Left lobe of liver (tissue), 2 donors: ENCODE measurements around the gene ARHGAP12. TPM values are rescaled to one million over a fixed set of nuclear protein-coding genes. Genes with fewer than 3 reads are reported as not detected.

Experiments
- ATAC-seq: fragments of 200-7000 bp; cut with Tn5 transposase; one replicate; pipeline ENCODE4 v1.9.1; 2020; ENCODE audit warnings: mild to moderate bottlenecking, moderate library complexity
- DNase-seq: peaks from one replicate; pipeline ENCODE4 v3.0.0-alpha.2; 2020; ENCODE audit warnings: low spot score
- total RNA-seq: library from RNA; stranded (reverse); gene quantifications from one replicate; pipeline ENCODE4 v1.2.1, GENCODE V29; 2021
- donor health status: DM: no; HTN: no; CAD: no; lungs with moderate emphysema.
- donor health status: DM: no; HTN: yes; CAD: no.

ARHGAP12 gene
- total RNA-seq, 1 donor from 2014 or later, result 11.3 TPM

- DNase-seq (no peak), ATAC-seq (no peak)
These were observed 45.2 kb downstream of the ARHGAP12 start for GRCh38 chr10:31883397-31883796.

DNA sequence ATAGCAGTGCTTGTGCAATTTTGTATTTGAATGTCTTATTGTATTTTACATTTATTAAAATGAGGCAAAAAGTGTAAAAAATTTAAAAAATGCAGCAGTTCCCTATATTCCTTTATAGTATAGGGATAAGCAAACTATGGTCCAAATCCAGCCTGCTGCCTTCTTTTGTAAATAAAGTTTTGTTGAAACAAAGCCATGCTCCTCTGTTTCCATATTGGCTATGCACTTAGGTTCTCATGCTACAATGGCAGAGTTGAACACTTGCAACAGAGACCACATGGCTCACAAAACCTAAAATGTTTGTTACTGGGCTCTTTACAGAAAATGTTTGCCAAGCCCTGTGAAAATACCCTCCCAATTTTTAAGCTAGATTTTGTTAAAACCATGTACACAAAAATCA is 50.1 kb downstream of the ARHGAP12 start:
- no peak for DNase-seq
- ATAC-seq, result no peak

- no peak for DNase-seq
- no peak for ATAC-seq
These were observed 51.8 kb downstream of the ARHGAP12 start for GRCh38 chr10:31876652-31877352.

DNA sequence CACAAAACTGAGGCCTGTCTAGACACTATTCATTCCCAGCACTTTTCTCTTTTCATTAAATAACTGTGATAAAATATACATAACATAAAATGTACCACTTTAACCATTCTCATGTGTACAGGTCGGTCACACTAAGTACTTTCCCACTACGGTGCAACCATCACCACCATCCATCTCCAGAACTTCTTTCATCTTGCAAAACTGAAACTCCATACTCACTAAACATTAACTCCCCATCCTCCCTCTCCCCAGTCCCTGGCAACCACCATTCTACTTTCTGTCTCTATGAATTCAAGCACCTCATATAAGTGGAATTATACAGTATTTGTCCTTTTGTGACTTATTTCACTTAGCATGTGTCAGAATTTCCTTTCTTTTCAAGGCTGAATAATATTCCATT is 53.0 kb downstream of the ARHGAP12 start:
- DNase-seq (no peak), ATAC-seq (no peak)

DNA sequence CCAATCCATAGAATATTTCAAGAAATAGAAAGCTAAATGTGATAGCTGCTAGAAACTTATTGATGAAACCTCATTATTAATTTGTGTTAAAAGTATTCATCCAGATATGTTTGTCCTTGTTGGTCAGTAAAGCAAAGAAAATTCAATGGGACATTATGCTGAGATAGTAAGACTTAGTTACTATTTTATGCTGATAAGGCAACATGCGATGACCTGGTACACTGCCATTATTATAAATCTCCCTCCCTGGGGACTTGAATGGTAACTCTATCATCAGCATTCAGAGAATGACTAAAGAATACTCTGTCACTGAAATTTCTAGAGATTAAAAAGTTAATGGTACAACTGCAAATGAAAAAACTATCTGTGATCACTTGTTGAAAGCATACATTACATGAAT is 54.9 kb downstream of the ARHGAP12 start:
- ATAC-seq (no peak), DNase-seq (no peak)

GRCh38 chr10:31871266-31872065 is 57.2 kb downstream of the ARHGAP12 start:
- DNase-seq, result no peak
- ATAC-seq, result no peak

GRCh38 chr10:31867646-31868045 is 61.0 kb downstream of the ARHGAP12 start:
- no peak for ATAC-seq

GRCh38 chr10:31866118-31866670 is 62.4 kb downstream of the ARHGAP12 start:
- DNase-seq (no peak), ATAC-seq (no peak)

More at GRCh38 chr10:31867646-31868045, 61.0 kb downstream of the ARHGAP12 start:
- no peak for DNase-seq

DNA sequence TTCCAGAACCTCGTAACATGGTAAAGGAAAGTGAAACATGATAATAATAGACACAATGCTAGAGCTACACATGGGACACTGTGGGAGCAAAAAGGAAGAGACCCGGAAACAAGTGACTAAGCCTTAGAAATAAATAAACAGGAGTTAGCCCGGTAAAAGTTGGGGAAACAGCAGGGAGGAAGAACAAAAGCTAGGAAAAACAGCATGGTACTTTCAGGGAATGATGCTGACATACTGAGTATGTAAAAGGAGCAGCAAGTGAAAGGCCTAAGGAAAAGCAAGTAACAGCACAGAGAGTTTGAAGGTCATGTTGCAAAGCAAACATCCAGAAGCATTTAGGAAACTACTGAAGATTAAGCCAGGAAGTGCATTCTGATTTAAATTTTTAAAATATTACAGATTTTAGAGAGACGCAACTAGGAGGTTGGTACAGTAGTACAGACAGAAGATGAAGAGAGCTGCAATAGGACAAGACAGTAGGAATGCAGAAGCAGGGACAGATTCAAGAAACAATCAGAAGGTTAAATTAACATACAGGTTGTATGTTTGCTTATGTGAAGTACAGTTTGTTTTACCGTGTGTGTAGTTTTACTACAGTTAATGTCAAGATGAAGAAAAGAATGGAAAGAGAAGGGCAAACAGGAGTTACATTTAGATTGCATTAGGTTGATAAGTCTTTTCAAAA is 63.7 kb downstream of the ARHGAP12 start:
- ATAC-seq (peak; percentile 52), DNase-seq (no peak)

DNA sequence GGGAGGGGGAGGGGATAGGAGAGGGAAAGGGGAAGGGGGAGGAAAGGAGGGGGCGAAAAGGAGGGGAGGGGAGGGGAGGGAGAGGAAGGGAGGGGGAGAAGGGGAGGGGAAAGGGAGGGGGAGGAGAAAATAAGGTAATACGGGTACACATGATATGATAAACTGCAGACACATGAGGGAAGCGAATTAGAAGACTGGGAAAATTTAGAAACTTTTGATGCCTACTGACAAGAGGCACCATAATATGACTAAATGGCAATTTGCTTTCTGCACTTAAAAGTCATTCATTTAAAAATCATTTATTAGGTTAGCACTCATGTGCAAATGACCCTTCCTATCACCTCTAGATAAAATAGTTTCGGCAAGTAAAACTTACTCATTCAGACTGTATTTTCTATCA is 73.6 kb downstream of the ARHGAP12 start:
- ATAC-seq, result no peak
- no peak for DNase-seq

DNA sequence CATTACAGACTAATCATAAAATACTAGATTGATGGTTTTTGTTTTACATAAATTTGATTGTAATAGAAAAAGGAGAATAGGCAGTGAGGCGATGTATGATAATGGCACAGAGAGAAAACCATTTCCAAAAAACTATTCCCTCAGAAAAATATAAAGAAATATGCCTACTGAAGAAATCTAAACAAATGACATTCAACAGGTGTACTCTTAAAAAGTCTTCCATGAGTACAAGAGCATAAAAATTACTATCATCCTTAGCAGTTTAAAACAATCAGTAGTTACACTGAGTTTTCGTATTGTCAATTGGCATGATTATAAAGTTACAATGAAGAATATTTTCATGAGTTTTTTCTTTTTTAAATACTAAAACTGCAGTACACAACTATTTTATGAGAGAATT is 75.0 kb downstream of the ARHGAP12 start:
- no peak for ATAC-seq
- DNase-seq, result no peak

DNA sequence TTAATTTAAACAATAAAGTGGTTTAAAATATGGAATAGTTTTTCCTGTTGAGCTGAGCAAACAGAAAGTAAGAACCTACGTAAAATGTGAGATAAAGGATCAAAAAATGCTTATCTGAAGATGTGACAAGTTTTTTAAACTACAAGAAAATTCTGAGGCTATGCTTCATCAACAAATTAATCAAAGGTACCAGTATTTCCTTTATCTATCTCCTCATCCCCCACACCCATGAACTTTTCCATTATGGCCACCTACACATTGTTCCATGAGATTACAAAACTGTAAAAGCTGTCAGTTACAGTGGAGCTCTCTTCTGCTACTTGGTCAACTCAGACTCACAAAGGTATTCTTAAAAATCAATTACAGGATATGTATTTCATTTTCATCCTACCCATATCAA is 77.4 kb downstream of the ARHGAP12 start:
- DNase-seq (no peak), ATAC-seq (no peak)

GRCh38 chr10:31847515-31847914 is 81.1 kb downstream of the ARHGAP12 start:
- no peak for ATAC-seq
- no peak for DNase-seq

DNA sequence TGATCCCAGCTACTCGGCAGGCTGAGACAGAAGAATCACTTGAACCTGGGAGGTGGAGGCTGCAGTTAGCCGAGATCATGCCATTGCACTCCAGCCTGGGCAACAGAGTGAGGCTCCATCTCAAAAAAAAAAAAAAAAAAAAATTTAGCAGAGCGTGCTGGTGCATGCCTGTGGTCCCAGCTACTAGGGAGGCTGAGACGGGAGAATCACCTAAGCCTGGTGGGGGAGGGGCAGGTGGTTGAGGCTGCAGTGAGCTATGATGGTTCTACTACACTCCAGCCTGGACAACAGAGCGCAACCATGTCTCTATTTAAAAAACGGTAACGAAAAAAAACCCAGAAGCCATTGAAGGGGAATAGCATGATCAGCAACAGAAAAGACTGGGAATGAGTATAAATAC is 89.9 kb downstream of the ARHGAP12 start:
- no peak for ATAC-seq
- no peak for DNase-seq

DNA sequence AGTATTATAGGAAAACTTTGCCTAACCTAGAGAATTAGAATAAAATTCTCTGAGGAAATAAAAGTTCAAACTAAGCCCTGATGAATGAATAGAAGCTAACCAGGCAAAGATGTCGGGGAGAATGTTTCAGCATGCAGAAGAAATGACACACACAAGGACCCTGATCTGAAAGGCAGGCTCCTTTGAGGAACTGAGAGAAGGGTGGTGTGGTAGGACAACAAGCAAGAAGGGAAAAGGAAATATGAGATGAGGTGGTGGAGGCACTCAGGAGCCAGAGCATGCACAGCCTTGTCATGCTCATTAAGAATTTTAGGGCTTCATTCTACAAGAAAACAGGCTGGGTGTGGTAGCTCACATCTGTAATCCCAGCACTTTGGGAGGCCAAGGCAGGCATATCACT is 90.6 kb downstream of the ARHGAP12 start:
- no peak for DNase-seq
- no peak for ATAC-seq

DNA sequence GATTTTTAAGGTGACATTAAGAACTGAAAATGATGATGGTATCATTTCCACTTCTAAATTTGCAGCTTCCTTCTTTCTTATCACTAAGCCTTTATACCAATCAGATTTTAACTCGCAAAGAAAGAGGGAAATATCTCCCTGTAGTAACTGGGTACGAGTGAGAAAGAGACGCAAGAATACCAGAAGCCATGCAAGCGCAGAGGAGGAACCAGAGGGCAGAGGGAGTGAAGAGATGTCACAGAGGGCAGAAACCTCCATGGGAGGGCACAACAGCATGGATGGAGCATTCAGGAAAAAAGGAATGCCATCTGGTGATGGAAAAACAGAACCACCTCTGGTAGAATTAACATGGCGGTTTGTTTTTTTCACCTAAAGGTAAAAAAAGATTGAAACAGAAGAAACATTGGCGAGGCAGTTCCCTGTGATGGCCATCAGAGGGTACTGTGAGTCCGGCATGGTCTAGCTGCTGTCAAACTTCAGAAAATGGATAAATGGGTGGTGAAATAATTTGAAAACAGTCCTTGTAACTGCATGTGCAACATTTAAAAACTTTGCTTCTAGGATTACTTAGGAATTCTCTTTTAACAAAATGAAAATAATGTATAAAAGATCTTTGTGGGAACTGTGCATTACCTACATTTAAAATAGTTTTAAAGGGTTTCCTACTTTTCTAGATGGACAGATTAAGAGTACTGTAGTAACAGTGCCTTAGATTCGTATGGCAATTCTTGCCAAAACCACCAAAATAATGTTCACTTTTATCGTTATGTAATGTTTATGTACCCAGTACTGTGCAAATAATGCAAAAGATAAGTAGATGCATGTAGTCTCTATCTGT is 91.8 kb downstream of the ARHGAP12 start:
- DNase-seq, result no peak

DNA sequence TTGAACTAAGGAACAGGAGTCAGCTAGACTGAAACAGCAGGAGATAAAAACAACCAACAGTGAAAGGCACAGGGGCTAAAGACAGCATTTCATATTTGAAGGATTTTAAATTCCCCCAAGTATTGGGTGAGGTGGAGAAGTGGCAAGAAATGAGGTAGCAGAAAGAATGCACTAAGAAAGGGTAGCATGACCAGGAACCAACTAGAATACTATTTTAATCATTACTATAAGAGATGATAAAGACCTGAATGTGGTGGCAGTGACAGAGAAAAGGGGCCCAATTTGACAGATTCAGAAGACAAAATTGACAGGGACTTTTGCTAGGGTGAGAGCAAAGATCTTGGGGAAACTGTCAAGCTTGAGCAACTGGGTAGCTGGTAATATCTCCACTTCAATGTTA is 94.9 kb downstream of the ARHGAP12 start:
- no peak for DNase-seq
- no peak for ATAC-seq

More for the DNA sequence above, 91.8 kb downstream of the ARHGAP12 start:
- peak; percentile 84 for ATAC-seq

- ATAC-seq, result no peak
- no peak for DNase-seq
These were observed 96.4 kb downstream of the ARHGAP12 start for GRCh38 chr10:31832261-31832660.

- ATAC-seq, result no peak
These were observed 97.7 kb downstream of the ARHGAP12 start for GRCh38 chr10:31830887-31831286.

GRCh38 chr10:31829776-31830175 is 98.9 kb downstream of the ARHGAP12 start:
- DNase-seq (no peak), ATAC-seq (no peak)

More at GRCh38 chr10:31830887-31831286, 97.7 kb downstream of the ARHGAP12 start:
- no peak for DNase-seq
